IPS-20b (cell line): ENCODE measurements around the gene SLC22A3.

ENCODE experiments used
- H3K27ac ChIP-seq: one replicate; pipeline ENCODE4 v1.5.1; 2013; ENCODE audit warnings: low read length
- H3K27me3 ChIP-seq: 2 replicates; pipeline ENCODE4 v1.6.1; 2013; ENCODE audit warnings: mild to moderate bottlenecking, low read length, inconsistent platforms; ENCODE audit not compliant: insufficient read depth
- H3K36me3 ChIP-seq: 2 replicates; pipeline ENCODE4 v1.6.1; 2013; ENCODE audit warnings: low read depth, mild to moderate bottlenecking, inconsistent platforms, low read length, moderate library complexity; ENCODE audit not compliant: insufficient read depth
- H3K4me1 ChIP-seq: 2 replicates; pipeline ENCODE4 v1.6.1; 2013; ENCODE audit warnings: mild to moderate bottlenecking, control low read depth, inconsistent platforms, low read length, moderate library complexity; ENCODE audit not compliant: insufficient read depth
- H3K4me3 ChIP-seq: 2 replicates; pipeline ENCODE4 v1.5.1; 2013; ENCODE audit warnings: mild to moderate bottlenecking, low read length, inconsistent platforms
- H3K9ac ChIP-seq: 2 replicates; pipeline ENCODE4 v1.6.1; 2013; ENCODE audit warnings: low read depth, mild to moderate bottlenecking, inconsistent platforms, low read length, moderate library complexity
- H3K9me3 ChIP-seq: 2 replicates; pipeline ENCODE4 v1.6.1; 2013; ENCODE audit warnings: mild to moderate bottlenecking, low read depth, low read length, inconsistent platforms; ENCODE audit not compliant: insufficient read depth

The SLC22A3 gene

GRCh38 chr6:160316261-160316660 lies 31.9 kb upstream of the SLC22A3 start:
- H3K9me3 ChIP-seq, result peaks cover 20% of the 10 kb centered on the region
- H3K4me1 ChIP-seq, result no peaks in the 10 kb centered on the region
- H3K36me3 ChIP-seq, result no peaks in the 10 kb centered on the region
- no peak overlapping the region for H3K27ac ChIP-seq
- no peak overlapping the region for H3K9ac ChIP-seq
- no peak overlapping the region for H3K4me3 ChIP-seq
- H3K27me3 ChIP-seq, result no peaks in the 10 kb centered on the region

DNA sequence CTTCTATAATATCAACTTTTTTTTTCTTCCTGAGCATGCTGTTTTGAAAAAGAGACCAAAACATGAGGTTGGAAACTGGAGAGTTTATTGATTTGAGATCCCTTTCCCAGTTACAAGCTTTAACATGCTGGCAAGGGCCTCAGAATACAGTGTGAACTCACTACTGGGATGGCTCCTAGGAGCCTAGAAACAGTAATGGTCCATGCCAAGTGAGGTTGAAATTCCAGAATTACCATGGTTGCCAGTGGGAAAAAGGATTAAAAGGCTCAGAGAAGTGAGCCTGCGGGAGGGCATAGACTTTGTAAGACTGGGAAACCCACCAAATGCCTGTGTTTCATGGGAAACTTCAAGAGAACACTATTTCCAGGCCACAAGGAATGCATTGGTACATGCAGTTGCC lies 28.9 kb upstream of the SLC22A3 start:
- H3K27me3 ChIP-seq, result no peaks in the 10 kb centered on the region
- no peak overlapping the region for H3K4me3 ChIP-seq
- H3K36me3 ChIP-seq, result no peaks in the 10 kb centered on the region
- H3K9me3 ChIP-seq, result peaks cover 1% of the 10 kb centered on the region; the same call in 1 of the 2 replicates
- H3K4me1 ChIP-seq, result no peaks in the 10 kb centered on the region
- no peak overlapping the region for H3K9ac ChIP-seq
- no peak overlapping the region for H3K27ac ChIP-seq

GRCh38 chr6:160321729-160322505 lies 26.3 kb upstream of the SLC22A3 start:
- H3K9ac ChIP-seq, result no peak overlapping the region
- H3K9me3 ChIP-seq, result no peaks in the 10 kb centered on the region; the same call in 1 of the 2 replicates
- H3K4me3 ChIP-seq, result no peak overlapping the region
- no peaks in the 10 kb centered on the region for H3K36me3 ChIP-seq
- no peaks in the 10 kb centered on the region for H3K27me3 ChIP-seq
- H3K4me1 ChIP-seq, result no peaks in the 10 kb centered on the region
- no peak overlapping the region for H3K27ac ChIP-seq

GRCh38 chr6:160327981-160328380 lies 20.2 kb upstream of the SLC22A3 start:
- no peak overlapping the region for H3K9ac ChIP-seq
- no peaks in the 10 kb centered on the region for H3K4me1 ChIP-seq
- H3K9me3 ChIP-seq, result no peaks in the 10 kb centered on the region
- no peak overlapping the region for H3K4me3 ChIP-seq
- H3K27ac ChIP-seq, result no peak overlapping the region
- H3K36me3 ChIP-seq, result no peaks in the 10 kb centered on the region
- H3K27me3 ChIP-seq, result no peaks in the 10 kb centered on the region

DNA sequence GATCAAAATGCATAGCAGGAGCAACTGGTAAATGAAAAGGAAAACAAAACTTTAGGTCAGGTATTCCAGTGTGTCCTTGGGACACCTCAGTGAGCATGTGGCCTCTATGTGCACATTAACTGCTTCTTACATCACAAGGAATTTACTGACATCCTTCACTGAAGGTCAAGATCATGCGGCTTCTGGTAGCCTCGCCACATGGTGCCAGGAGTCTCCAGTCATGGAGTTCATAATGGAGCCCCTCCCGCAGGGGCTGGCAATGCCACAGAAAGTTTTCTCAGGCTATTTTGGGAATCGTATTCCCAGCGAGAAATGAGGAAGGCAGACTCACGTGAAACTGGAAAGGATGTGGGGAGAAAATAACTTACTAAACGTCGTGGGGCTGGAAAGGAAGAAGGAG lies 19.7 kb upstream of the SLC22A3 start:
- Histone ChIP-seq H3K36me3 (no peaks in the 10 kb centered on the region), H3K9ac (no peak overlapping the region), H3K27me3 (no peaks in the 10 kb centered on the region), H3K27ac (no peak overlapping the region), H3K9me3 (no peaks in the 10 kb centered on the region), H3K4me3 (no peak overlapping the region), H3K4me1 (no peaks in the 10 kb centered on the region)

DNA sequence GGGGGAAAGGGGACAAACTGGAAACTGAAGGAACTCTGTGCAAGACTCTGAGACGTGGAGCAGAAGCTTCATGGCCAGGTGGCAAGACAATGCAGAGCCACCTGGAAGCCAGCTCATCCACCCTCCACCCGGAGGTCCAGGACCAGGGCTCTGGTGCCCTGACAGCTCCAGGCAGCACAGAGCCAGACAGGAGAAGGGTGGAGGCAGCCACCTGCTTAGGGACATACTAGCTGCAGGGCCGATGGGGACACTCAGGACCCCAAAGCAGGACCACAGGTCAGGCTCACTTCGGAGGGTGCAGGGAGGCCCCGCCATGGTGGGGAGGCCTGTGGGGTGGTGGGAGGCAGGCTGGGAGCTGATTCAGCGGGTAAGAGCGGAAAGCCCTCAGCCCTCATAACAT lies 19.0 kb upstream of the SLC22A3 start:
- no peaks in the 10 kb centered on the region for H3K4me1 ChIP-seq
- H3K27ac ChIP-seq, result no peak overlapping the region
- no peak overlapping the region for H3K4me3 ChIP-seq
- no peak overlapping the region for H3K9ac ChIP-seq
- H3K36me3 ChIP-seq, result no peaks in the 10 kb centered on the region
- H3K9me3 ChIP-seq, result no peaks in the 10 kb centered on the region
- no peaks in the 10 kb centered on the region for H3K27me3 ChIP-seq

DNA sequence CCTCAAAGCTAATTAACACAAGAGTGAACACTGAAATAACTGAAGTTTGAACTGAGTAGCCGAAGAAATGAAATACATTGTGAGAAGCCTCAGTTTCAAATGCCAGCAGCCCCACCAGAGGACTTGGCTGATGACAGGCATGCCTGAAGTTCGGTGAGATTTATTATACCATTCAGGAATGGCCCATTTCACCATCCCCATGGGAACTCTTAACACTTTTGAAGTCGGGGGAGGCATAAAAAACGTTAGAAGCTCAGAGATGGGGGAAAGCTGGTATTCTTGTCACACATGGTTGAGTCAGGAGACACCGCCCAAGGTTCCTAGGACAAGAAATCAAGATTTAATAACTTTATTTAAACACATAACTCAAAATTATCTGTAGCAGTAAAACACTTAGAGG lies 17.6 kb upstream of the SLC22A3 start:
- Histone ChIP-seq H3K36me3 (no peaks in the 10 kb centered on the region), H3K4me3 (no peak overlapping the region), H3K27ac (no peak overlapping the region), H3K4me1 (no peaks in the 10 kb centered on the region), H3K9me3 (no peaks in the 10 kb centered on the region), H3K9ac (no peak overlapping the region), H3K27me3 (no peaks in the 10 kb centered on the region)

- Histone ChIP-seq H3K9me3 (no peaks in the 10 kb centered on the region), H3K4me3 (no peak overlapping the region), H3K36me3 (no peaks in the 10 kb centered on the region), H3K9ac (no peak overlapping the region), H3K4me1 (no peaks in the 10 kb centered on the region), H3K27me3 (no peaks in the 10 kb centered on the region), H3K27ac (no peak overlapping the region)
These were observed 17.0 kb upstream of the SLC22A3 start for GRCh38 chr6:160331204-160331603.

- Histone ChIP-seq H3K36me3 (no peaks in the 10 kb centered on the region), H3K9ac (no peak overlapping the region), H3K4me1 (no peaks in the 10 kb centered on the region), H3K9me3 (no peaks in the 10 kb centered on the region), H3K27ac (no peak overlapping the region), H3K4me3 (no peak overlapping the region), H3K27me3 (no peaks in the 10 kb centered on the region)
These were observed 16.4 kb upstream of the SLC22A3 start for GRCh38 chr6:160331753-160332152.

- H3K36me3 ChIP-seq, result no peaks in the 10 kb centered on the region
- no peak overlapping the region for H3K27ac ChIP-seq
- H3K4me3 ChIP-seq, result no peak overlapping the region
- no peaks in the 10 kb centered on the region for H3K4me1 ChIP-seq
- H3K27me3 ChIP-seq, result no peaks in the 10 kb centered on the region
- H3K9me3 ChIP-seq, result no peaks in the 10 kb centered on the region
- H3K9ac ChIP-seq, result no peak overlapping the region
These were observed 15.1 kb upstream of the SLC22A3 start for GRCh38 chr6:160333101-160333500.

- no peaks in the 10 kb centered on the region for H3K4me1 ChIP-seq
- H3K9me3 ChIP-seq, result no peaks in the 10 kb centered on the region
- no peaks in the 10 kb centered on the region for H3K27me3 ChIP-seq
These were observed 14.3 kb upstream of the SLC22A3 start for GRCh38 chr6:160333841-160334240.

DNA sequence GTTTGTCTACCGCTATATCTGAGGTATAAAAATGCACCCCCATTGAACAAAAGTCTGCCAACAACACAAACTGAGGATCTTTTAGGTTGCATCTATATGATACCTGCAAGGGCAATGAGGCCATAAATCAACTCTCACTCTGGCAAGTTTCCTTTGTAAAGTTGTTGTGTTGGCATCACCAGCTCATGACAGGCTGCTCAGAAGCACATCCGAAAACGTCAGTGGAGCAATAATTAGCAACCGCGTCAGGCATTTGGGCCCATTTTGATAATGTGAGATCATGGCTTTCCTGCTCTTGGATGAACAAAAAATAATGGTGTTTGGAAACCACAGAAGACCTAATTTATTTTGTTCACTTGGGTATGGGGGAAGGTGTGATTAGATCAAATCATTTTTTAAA lies 12.0 kb upstream of the SLC22A3 start:
- no peaks in the 10 kb centered on the region for H3K4me1 ChIP-seq
- H3K4me3 ChIP-seq, result no peak overlapping the region
- H3K27ac ChIP-seq, result no peak overlapping the region
- no peaks in the 10 kb centered on the region for H3K27me3 ChIP-seq
- no peaks in the 10 kb centered on the region for H3K36me3 ChIP-seq
- H3K9me3 ChIP-seq, result no peaks in the 10 kb centered on the region
- no peak overlapping the region for H3K9ac ChIP-seq

More at GRCh38 chr6:160333841-160334240, 14.3 kb upstream of the SLC22A3 start:
- H3K27ac ChIP-seq, result no peak overlapping the region
- H3K36me3 ChIP-seq, result no peaks in the 10 kb centered on the region
- H3K9ac ChIP-seq, result no peak overlapping the region
- no peak overlapping the region for H3K4me3 ChIP-seq
